ENCODE measurements around the gene SLC39A6. TPM values are rescaled to one million over a fixed set of nuclear protein-coding genes. Genes with fewer than 3 reads are reported as not detected.

Gene SLC39A6
- total and polyA plus RNA-seq, 2 donors (not counting 1 experiment from before 2014, with no cell fraction given), result 8.9 to 19.5 TPM

DNA sequence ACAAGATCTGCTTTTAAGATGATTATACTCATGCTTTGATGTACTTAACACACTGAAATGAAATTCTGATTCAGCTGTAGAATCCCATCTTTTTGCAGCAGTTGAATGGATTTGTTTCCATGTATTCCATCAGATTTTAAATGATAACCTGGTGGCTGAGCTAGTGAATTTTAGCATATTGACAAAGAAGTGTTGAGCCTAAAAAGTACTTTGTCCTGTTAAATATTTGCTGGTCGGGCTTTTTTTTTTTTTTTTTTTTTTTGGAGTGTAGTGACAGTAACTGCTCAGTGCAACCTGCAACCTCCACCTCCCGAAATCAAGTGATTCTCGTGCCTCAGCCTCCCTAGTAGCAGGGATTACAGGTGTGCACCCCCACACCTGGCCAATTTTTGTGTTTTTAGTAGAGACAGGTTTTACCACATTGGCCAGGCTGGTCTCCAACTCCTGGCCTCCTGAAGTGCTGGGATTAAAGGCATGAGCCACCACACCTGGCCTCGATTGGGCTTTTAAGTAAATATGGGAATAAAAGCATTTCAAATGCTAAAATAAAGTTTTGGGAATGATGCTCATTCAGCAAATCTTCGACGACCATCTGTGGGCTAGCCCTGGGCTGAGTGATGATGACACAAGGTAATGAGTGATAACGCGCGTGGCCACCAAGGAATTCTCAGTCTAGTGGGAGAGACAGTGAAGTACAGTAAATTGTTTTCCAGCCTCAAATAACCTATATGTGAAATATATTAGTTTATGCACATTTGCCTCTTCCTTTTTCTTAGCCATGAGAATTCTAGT is 2.7 kb upstream of the SLC39A6 start:
- TF ChIP-seq, protein P1, sequence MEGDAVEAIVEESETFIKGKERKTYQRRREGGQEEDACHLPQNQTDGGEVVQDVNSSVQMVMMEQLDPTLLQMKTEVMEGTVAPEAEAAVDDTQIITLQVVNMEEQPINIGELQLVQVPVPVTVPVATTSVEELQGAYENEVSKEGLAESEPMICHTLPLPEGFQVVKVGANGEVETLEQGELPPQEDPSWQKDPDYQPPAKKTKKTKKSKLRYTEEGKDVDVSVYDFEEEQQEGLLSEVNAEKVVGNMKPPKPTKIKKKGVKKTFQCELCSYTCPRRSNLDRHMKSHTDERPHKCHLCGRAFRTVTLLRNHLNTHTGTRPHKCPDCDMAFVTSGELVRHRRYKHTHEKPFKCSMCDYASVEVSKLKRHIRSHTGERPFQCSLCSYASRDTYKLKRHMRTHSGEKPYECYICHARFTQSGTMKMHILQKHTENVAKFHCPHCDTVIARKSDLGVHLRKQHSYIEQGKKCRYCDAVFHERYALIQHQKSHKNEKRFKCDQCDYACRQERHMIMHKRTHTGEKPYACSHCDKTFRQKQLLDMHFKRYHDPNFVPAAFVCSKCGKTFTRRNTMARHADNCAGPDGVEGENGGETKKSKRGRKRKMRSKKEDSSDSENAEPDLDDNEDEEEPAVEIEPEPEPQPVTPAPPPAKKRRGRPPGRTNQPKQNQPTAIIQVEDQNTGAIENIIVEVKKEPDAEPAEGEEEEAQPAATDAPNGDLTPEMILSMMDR (IDR thresholded peaks at IDR 0.05), result no peak
- no peak for TF ChIP-seq EZH2 (IDR thresholded peaks at IDR 0.05; ENCODE audit: borderline replicate concordance, insufficient read depth, low read depth, low read length, poor library complexity, severe bottlenecking)
- ChIA-PET CTCF (interaction anchor here (0.7 to 1.5 kb wide), 2 partner anchors 10 to 191 kb away, joined by 4 read pairs; no protein-coding TSS in a partner anchor), POLR2A (no interaction called here)
- Histone ChIP-seq H4K20me1 (ENCODE audit: control insufficient read depth, insufficient read depth, low read length, poor library complexity, severe bottlenecking) (peaks cover 59% of the 10 kb centered on the region), H3K9me3 (ENCODE audit: control extremely low read depth in 1 of 3, control insufficient read depth in 2 of 3, insufficient read depth in 1 of 3, low read length in 2 of 3) (no peaks in the 10 kb centered on the region), H3K4me2 (replicated peaks; ENCODE audit: low read depth, low read length, poor library complexity, severe bottlenecking) (peak overlapping the region; percentile 88), H3K36me3 (replicated peaks in 1 of 2; ENCODE audit: control extremely low read depth in 1 of 2, control insufficient read depth in 1 of 2, extremely low read depth in 1 of 2, insufficient read depth in 2 of 2, low read length in 1 of 2) (peaks cover 0 to 18% of the 10 kb centered on the region in 2 experiments), H3K27ac (ENCODE audit: low read length in 2 of 2) (no peak overlapping the region), H3K79me2 (ENCODE audit: control insufficient read depth, insufficient read depth, low read length) (peaks cover 68% of the 10 kb centered on the region), H3K4me1 (ENCODE audit: control insufficient read depth in 2 of 2, insufficient read depth in 2 of 2, low read length in 2 of 2) (peaks cover 34 to 36% of the 10 kb centered on the region in 2 donors), H3K4me3 (ENCODE audit: control extremely low read depth in 1 of 5, extremely low read depth in 1 of 5, insufficient read depth in 1 of 5, low read depth in 2 of 5, low read length in 4 of 5) (no peak overlapping the region), H3K9ac (ENCODE audit: low read length) (no peak overlapping the region), H3K27me3 (replicated peaks in 1 of 4; ENCODE audit: control extremely low read depth in 1 of 4, control insufficient read depth in 3 of 4, insufficient read depth in 4 of 4, low read length in 3 of 4) (no peaks in the 10 kb centered on the region), H2AFZ (ENCODE audit: insufficient read depth, low read depth, low read length, poor library complexity, severe bottlenecking) (no peak overlapping the region)
- no peak for DNase-seq
- H3K27ac Mint-ChIP-seq, result peak overlapping the region; percentile 56
- peak overlapping the region; percentile 94 for H3K4me3 Mint-ChIP-seq
- H3K4me1 Mint-ChIP-seq, result peaks cover 52% of the 10 kb centered on the region
- WGBS (ENCODE audit: insufficient coverage), result 100% methylated on average over 1 of the region's 9 CpGs
- no peaks in the 10 kb centered on the region for H3K27me3 Mint-ChIP-seq
- no peak for ATAC-seq (ENCODE audit: low read depth)
- H3K9me3 Mint-ChIP-seq (ENCODE audit: insufficient read depth), result no peaks in the 10 kb centered on the region
- intact Hi-C loops (cut with micrococcal nuclease), result loop anchor here (2.0 kb wide), 1 partner anchor 549 kb away; no protein-coding TSS in a partner anchor

Measured in B cell (primary cell).